Tibial nerve (tissue), 4 donors: ENCODE measurements around the gene RRP1B. TPM values are rescaled to one million over a fixed set of nuclear protein-coding genes. Genes with fewer than 3 reads are reported as not detected.

Source experiments
- DNase-seq, 2 donors: peaks; one replicate each; pipeline ENCODE4 v3.0.0-alpha.2; 2019; ENCODE audit warnings: low spot score in 2 of 2
- H3K27ac ChIP-seq, 4 donors: fragments of 200-600 bp; sonication (generic) in 3 of 4; one replicate each; pipeline ENCODE4 v1.5.1; 2017 to 2019; ENCODE audit warnings: mild to moderate bottlenecking in 1 of 4
- H3K27me3 ChIP-seq, 2 donors: fragments of 200-600 bp; sonication (generic) in 1 of 2; one replicate each; pipeline versions ENCODE4 v1.5.1 to v1.6.0; 2017 to 2019
- H3K36me3 ChIP-seq, 3 donors: fragments of 200-600 bp; sonication (generic); one replicate each; pipeline ENCODE4 v1.5.1; 2018 to 2019
- H3K4me1 ChIP-seq, 4 donors: fragments of 200-600 bp; sonication (generic) in 3 of 4; one replicate each; pipeline ENCODE4 v1.5.1; 2017 to 2019
- H3K4me3 ChIP-seq, 4 donors: fragments of 200-600 bp; sonication (generic) in 3 of 4; one replicate each; pipeline ENCODE4 v1.5.1; 2017 to 2019; ENCODE audit warnings: mild to moderate bottlenecking in 1 of 4, moderate library complexity in 1 of 4
- H3K9me3 ChIP-seq, 4 donors: fragments of 200-600 bp; sonication (generic) in 3 of 4; one replicate each; pipeline ENCODE4 v1.5.1; 2017 to 2019
- EP300 ChIP-seq, 2 donors: sonication (generic); formaldehyde crosslinking; IDR thresholded peaks; one replicate each; pipeline ENCODE4 v1.6.1; 2017; ENCODE audit warnings: antibody characterized with exemption in 2 of 2, mild to moderate bottlenecking in 1 of 2
- POLR2A ChIP-seq, 2 donors: fragments of 450-650 bp; IDR thresholded peaks; one replicate each; pipeline ENCODE4 v1.6.1; 2017; ENCODE audit warnings: antibody characterized with exemption in 2 of 2, mild to moderate bottlenecking in 2 of 2, moderate library complexity in 2 of 2
- WGBS, 2 donors: methylation state at CpG; one replicate each; pipeline ENCODE4 v1.1.5; 2018; 5-methylcytosine and 5-hydroxymethylcytosine counted together
- total RNA-seq, 4 donors: library from RNA; depleted of rRNA; stranded (reverse); fragments of >200 nt; gene quantifications; one replicate each; pipeline ENCODE4 v1.1.0, GENCODE V29; 2016
- TF ChIP-seq, protein P1 (sequence below), 5 experiments: fragments of 200-600 bp in 3 of 5; fragments of 450-650 bp in 2 of 5; sonication (generic) in 3 of 5; IDR thresholded peaks; one replicate each; pipeline ENCODE4 v1.5.1; 2016 to 2019; ENCODE audit warnings: antibody characterized with exemption in 5 of 5, mild to moderate bottlenecking in 3 of 5, moderate library complexity in 2 of 5

RRP1B gene
- total RNA-seq, 4 donors from 2014 or later, result 21.4 to 29.4 (median 25.5) TPM

DNA sequence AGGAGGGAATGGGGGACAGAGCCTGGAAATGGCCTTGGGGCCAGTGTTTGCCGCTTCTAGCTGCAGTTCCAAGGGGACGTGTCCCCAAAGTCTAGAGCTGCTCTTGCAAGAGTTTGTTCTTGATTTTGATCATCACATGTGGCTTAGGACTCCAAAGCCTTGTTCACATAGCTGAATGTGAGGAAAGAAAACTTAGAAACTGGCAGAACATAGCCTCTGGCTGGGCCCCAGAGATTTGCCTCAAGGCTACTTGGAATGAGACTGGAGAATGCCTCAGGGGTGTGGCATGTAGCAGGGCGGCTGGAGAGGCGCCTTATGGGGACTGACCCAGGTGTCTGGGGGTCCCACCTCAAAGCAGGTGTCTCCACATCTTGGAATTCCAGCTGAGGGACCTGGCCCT lies 61.8 kb downstream of the RRP1B start:
- Histone ChIP-seq H3K4me1 (peaks cover 0 to 55% (median 27%) of the 10 kb centered on the region in 4 donors), H3K9me3 (no peaks in the 10 kb centered on the region), H3K27ac (peak overlapping the region in 2 of 4 donors; percentile 83 to 91), H3K36me3 (peaks cover 0 to 14% (median 4%) of the 10 kb centered on the region in 3 donors), H3K4me3 (peak overlapping the region in 3 of 4 donors; percentile 68 to 88 (median 73)), H3K27me3 (no peaks in the 10 kb centered on the region)
- 83 to 88% methylated on average over 4 of the region's 4 CpGs for WGBS, 2 donors
- no peak for TF ChIP-seq EP300 (IDR thresholded peaks at IDR 0.05)
- no peak for TF ChIP-seq POLR2A (IDR thresholded peaks at IDR 0.05)
- TF ChIP-seq, protein P1, sequence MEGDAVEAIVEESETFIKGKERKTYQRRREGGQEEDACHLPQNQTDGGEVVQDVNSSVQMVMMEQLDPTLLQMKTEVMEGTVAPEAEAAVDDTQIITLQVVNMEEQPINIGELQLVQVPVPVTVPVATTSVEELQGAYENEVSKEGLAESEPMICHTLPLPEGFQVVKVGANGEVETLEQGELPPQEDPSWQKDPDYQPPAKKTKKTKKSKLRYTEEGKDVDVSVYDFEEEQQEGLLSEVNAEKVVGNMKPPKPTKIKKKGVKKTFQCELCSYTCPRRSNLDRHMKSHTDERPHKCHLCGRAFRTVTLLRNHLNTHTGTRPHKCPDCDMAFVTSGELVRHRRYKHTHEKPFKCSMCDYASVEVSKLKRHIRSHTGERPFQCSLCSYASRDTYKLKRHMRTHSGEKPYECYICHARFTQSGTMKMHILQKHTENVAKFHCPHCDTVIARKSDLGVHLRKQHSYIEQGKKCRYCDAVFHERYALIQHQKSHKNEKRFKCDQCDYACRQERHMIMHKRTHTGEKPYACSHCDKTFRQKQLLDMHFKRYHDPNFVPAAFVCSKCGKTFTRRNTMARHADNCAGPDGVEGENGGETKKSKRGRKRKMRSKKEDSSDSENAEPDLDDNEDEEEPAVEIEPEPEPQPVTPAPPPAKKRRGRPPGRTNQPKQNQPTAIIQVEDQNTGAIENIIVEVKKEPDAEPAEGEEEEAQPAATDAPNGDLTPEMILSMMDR (IDR thresholded peaks at IDR 0.05), result no peak
- DNase-seq, result no peak

DNA sequence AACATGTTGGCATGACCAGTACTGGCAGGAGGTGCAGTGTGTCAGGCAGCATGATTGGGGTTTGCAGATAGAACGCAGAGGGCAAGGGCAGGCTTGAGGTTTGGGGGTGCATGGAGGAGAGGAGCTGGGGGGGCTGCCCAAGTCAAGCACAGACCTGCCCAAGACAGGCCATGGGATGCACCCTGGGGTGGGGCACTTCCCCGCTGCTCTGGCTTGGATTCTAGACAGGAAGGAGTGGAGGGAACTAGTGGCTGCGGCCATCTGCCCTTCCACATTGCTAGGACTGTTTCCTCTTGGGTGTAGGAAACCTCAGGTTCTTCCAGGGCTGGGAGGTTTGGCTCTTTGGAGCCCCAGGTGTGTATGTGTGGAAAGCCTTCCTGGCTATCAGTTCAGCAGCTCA lies 62.6 kb downstream of the RRP1B start:
- no peak for DNase-seq
- WGBS, 2 donors, result 67 to 90% methylated on average over 3 of the region's 3 CpGs
- TF ChIP-seq, protein P1 (IDR thresholded peaks at IDR 0.05), result no peak
- TF ChIP-seq EP300 (IDR thresholded peaks at IDR 0.05) (no peak), POLR2A (IDR thresholded peaks at IDR 0.05) (no peak)
- H3K27ac ChIP-seq, result peak overlapping the region in 1 of 4 donors; percentile 91
- peak overlapping the region in 1 of 4 donors; percentile 88 for H3K4me3 ChIP-seq
- no peaks in the 10 kb centered on the region for H3K27me3 ChIP-seq
- peaks cover 0 to 62% (median 34%) of the 10 kb centered on the region in 4 donors for H3K4me1 ChIP-seq
- H3K36me3 ChIP-seq, result peaks cover 0 to 14% (median 4%) of the 10 kb centered on the region in 3 donors
- H3K9me3 ChIP-seq, result no peaks in the 10 kb centered on the region

- Histone ChIP-seq H3K36me3 (peaks cover 0 to 14% (median 4%) of the 10 kb centered on the region in 3 donors), H3K27me3 (no peaks in the 10 kb centered on the region), H3K27ac (no peak overlapping the region), H3K9me3 (no peaks in the 10 kb centered on the region), H3K4me3 (no peak overlapping the region), H3K4me1 (peaks cover 0 to 71% (median 46%) of the 10 kb centered on the region in 4 donors)
- TF ChIP-seq EP300 (IDR thresholded peaks at IDR 0.05), result no peak
- no peak for TF ChIP-seq POLR2A (IDR thresholded peaks at IDR 0.05)
- TF ChIP-seq, protein P1 (IDR thresholded peaks at IDR 0.05), result no peak
- DNase-seq, result no peak
- WGBS, 2 donors, result 87 to 94% methylated on average over 3 to 12 of the region's 12 CpGs
Observed at GRCh38 chr21:43723648-43724047, 64.3 kb downstream of the RRP1B start.

- WGBS, 2 donors, result 50 to 53% methylated on average over 21 of the region's 21 CpGs
- no peak overlapping the region for H3K4me3 ChIP-seq
Observed at GRCh38 chr21:43726686-43727518, 67.5 kb downstream of the RRP1B start.

More at GRCh38 chr21:43726686-43727518, 67.5 kb downstream of the RRP1B start:
- no peak for DNase-seq
- Histone ChIP-seq H3K36me3 (peaks cover 0 to 14% (median 4%) of the 10 kb centered on the region in 3 donors), H3K27ac (peak overlapping the region; percentile 81 to 98 (median 96)), H3K4me1 (peaks cover 0 to 81% (median 43%) of the 10 kb centered on the region in 4 donors), H3K9me3 (no peaks in the 10 kb centered on the region), H3K27me3 (no peaks in the 10 kb centered on the region)
- TF ChIP-seq EP300 (IDR thresholded peaks at IDR 0.05) (peak in 1 of 2 donors; percentile 11), POLR2A (IDR thresholded peaks at IDR 0.05) (no peak)
- TF ChIP-seq, protein P1 (IDR thresholded peaks at IDR 0.05), result no peak
